GM12801 (cell line): ENCODE measurements around the gene PRRT1B.

Experiments
- TF ChIP-seq, protein P1 (sequence below): IDR thresholded peaks from one replicate; pipeline ENCODE4 v1.5.1; 2011; ENCODE audit warnings: control low read depth; ENCODE audit not compliant: insufficient read length; ENCODE audit errors: extremely low read depth

PRRT1B gene

DNA sequence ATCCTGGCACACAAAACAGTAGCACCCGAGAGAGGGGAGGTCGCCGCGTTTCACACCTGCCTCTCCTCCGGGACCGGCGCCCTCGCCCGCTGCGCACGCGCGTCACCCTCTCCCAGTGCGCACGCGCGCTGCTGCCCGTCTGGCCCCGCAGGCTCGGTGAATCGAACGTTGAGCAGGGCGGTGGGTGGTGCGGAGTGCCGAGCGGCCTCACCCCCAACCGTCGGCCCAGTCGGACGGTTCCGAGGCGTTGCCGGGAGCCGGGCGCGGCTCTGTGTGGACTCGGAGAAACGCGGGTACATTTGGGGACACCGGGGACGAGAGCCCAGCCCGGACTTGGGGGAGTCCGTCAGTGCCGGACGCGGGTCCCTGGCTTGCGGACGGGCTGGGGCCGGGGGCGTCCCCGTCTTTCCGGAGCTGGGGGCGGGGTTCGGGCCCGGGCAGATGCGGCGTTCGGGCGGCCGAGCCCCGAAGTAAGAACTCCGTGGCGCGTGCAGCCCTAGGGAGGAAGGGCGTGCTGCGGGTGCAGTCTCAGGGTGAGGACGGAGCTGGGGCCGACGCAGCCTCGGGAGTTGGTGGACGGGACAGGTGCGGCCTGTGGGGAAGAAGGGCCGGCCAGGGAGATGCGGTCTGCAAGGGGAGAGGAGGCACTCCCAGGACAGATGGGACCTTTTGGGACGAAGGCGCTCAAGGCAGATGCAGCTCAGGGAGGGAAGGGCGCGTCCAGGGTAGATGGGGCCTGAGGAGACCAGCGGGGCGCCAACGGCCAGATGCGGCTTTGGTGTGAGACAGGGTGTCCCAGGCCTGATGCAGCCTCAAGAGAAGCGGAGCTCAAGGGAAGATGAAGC lies 42.3 kb upstream of the PRRT1B start, which contains the start of gene POMT1:
POMT1 (plus strand) TSS at position 138 of the 845 bp plus-strand sequence. CDS start 1,301 bp downstream, outside the sequence.
- TF ChIP-seq, protein P1, sequence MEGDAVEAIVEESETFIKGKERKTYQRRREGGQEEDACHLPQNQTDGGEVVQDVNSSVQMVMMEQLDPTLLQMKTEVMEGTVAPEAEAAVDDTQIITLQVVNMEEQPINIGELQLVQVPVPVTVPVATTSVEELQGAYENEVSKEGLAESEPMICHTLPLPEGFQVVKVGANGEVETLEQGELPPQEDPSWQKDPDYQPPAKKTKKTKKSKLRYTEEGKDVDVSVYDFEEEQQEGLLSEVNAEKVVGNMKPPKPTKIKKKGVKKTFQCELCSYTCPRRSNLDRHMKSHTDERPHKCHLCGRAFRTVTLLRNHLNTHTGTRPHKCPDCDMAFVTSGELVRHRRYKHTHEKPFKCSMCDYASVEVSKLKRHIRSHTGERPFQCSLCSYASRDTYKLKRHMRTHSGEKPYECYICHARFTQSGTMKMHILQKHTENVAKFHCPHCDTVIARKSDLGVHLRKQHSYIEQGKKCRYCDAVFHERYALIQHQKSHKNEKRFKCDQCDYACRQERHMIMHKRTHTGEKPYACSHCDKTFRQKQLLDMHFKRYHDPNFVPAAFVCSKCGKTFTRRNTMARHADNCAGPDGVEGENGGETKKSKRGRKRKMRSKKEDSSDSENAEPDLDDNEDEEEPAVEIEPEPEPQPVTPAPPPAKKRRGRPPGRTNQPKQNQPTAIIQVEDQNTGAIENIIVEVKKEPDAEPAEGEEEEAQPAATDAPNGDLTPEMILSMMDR: no peak

DNA sequence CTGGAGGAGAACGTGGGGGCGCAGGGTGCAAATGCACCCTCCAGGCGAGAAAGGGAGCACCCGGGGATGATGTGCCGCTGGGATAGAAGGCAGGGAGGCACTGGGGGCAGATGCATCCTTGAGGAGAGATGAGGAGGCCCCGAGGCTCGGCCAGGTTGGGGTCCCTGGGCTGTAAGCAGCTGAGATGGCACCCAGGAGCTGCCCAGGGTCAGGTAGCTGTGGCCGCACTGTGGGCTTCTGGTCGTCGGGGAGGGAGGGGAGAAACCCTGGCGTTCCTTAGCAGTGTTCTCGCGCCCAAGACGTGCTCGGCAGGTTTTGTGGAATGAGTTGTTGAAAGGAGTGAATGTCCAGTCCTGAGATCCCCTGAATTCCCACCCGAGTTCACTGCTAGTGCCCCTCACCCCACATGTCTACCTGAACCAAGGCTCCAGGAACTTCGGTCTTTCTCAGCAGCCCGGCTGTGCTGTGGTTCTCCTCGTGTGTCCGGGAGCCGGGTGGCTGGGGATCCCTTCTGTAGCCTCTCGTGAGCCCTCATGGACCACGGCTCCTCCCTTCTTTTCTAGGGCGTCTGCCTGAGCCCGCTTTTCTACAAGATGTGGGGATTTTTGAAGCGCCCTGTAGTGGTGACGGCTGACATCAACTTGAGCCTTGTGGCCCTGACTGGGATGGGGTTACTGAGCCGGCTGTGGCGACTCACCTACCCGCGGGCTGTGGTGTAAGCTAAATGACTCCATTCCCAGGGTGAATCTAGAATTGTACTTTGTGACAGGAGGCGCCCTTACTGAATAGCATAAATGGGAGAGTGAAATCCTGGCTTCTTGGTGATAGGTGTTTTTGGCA lies 41.5 kb upstream of the PRRT1B start:
- TF ChIP-seq, protein P1: no peak

DNA sequence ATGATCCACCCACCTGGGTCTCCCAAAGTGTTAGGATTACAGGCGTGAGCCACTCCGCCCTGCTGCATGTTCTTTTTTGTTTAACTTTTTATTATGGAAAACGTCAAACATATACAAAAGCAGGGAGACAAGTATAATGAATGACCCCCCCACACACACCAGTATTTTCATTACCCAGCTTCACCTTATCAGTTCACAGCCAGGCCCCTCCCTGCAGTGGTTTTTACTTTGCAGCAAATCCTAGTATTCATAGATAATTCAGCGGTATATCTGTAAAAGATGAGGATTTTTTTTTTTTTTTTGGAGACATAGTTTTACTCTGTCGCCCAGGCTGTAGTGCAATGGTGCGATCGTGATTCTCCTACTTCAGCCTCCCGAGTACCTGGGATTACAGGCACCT lies 40.3 kb upstream of the PRRT1B start:
- TF ChIP-seq, protein P1: no peak

DNA sequence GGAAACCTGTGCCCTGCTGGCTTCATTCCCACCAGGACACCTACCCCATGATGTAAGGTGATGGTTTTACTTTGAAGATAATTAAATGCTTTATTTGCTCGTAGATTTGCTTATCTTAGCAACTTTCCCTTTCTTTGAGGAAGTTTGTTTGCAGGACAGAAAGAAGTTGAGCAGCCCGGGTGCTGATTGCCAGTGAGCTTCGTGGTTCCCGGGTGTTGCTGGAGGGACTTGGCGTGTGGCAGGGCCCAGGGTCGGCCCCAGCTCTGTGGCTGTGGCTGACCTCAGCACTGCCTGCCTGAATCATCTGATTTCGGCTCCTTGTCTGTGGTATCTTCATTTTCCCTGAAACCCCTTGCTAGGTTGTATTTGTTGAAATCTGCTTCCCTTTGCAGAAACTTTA lies 33.9 kb upstream of the PRRT1B start:
- TF ChIP-seq, protein P1: no peak

DNA sequence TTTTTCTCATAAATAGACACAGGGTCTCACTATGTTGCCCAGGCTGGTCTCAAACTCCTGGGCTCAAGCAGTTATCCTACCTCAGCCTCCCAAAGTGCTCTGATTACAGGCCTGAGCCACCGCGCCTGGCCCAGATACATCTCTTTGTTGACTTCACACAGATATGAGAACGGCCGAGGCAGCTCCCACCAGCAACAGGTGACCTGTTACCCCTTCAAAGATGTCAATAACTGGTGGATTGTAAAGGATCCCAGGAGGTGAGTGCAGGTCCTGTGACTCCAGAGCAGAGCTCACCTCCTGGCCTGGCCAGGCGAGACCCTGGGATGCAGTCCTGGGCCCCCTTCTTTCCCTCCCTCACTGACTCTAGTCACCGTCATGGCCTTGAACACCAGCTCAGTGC lies 33.4 kb upstream of the PRRT1B start:
- TF ChIP-seq, protein P1: no peak

DNA sequence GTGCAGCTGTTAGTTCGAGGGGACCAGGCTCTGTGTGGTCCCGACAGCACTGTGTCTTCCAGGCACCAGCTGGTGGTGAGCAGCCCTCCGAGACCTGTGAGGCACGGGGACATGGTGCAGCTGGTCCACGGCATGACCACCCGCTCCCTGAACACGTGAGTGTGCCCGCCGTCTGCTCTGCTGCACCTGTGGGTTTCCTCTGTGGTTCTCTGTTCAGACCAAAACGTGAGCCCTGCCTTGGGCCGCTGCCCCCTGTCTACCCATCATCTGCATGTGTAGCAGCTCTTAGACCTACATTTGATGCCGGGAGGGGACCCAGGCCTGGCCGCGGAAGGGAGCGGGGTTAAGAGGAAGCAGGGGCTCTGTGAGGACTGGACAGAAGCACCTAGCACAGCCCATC lies 32.1 kb upstream of the PRRT1B start:
- TF ChIP-seq, protein P1: no peak

DNA sequence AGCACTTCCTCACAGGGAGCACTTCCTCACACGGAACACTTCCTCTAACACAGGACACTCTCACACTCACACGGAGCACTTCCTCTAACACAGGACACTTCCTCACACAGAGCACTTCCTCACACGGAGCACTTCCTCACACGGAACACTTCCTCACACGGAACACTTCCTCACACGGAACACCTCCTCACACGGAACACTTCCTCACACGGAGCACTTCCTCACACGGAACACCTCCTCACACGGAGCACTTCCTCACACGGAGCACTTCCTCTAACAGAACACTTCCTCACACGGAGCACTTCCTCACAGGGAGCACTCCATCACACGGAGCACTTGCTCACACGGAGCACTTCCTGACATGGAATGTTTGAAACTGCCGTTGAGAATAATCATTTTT lies 29.2 kb upstream of the PRRT1B start:
- TF ChIP-seq, protein P1: no peak
